OCI-LY1 (cell line): ENCODE measurements around the gene USP17L26.
"Not testable (repeated sequence)": the region's sequence is repeated elsewhere in the genome, so short reads cannot be mapped to it uniquely, and the experiment has no call there.

Experiments used
- H2AFZ ChIP-seq: fragments of 200-600 bp; sonication (generic), shearing (Covaris generic); 2 replicates; pipeline ENCODE4 v1.6.0; 2014; ENCODE audit warnings: antibody characterized with exemption, mild to moderate bottlenecking, low read length
- H3F3A ChIP-seq: fragments of 200-600 bp; sonication (generic), shearing (Covaris generic); 2 replicates; pipeline ENCODE4 v1.6.0; 2014; ENCODE audit warnings: mild to moderate bottlenecking, antibody characterized with exemption, low read length, moderate library complexity; ENCODE audit not compliant: insufficient read depth
- H3K27ac ChIP-seq: fragments of 200-600 bp; sonication (generic); 2 replicates; pipeline ENCODE4 v1.5.1; 2014; ENCODE audit warnings: low read length, mixed run types, mild to moderate bottlenecking, low read depth; ENCODE audit not compliant: poor library complexity, severe bottlenecking
- H3K27me3 ChIP-seq: fragments of 200-600 bp; sonication (generic); 2 replicates; pipeline ENCODE4 v1.6.0; 2014; ENCODE audit warnings: antibody characterized with exemption, mild to moderate bottlenecking, low read length, moderate library complexity; ENCODE audit not compliant: insufficient read depth
- H3K36me3 ChIP-seq: fragments of 200-600 bp; sonication (generic); 2 replicates; pipeline ENCODE4 v1.6.1; 2014; ENCODE audit warnings: mild to moderate bottlenecking, antibody characterized with exemption, low read length, moderate library complexity, mixed read lengths; ENCODE audit not compliant: insufficient read depth
- H3K4me1 ChIP-seq: fragments of 200-600 bp; sonication (generic); 2 replicates; pipeline ENCODE4 v1.5.1; 2014; ENCODE audit warnings: mild to moderate bottlenecking, low read length, moderate library complexity; ENCODE audit not compliant: insufficient read depth, severe bottlenecking
- H3K4me2 ChIP-seq: fragments of 200-600 bp; sonication (generic), shearing (Covaris generic); 2 replicates; pipeline ENCODE4 v1.6.1; 2014; ENCODE audit warnings: low read length
- H3K4me3 ChIP-seq: fragments of 200-600 bp; sonication (generic); 2 replicates; pipeline ENCODE4 v1.5.1; 2014; ENCODE audit warnings: low read length, low read depth, mild to moderate bottlenecking, mixed read lengths; ENCODE audit not compliant: poor library complexity, severe bottlenecking
- H3K79me2 ChIP-seq: fragments of 200-600 bp; shearing (Covaris generic); 2 replicates; pipeline ENCODE4 v1.6.1; 2016; ENCODE audit warnings: mixed run types, low read length, mixed read lengths; ENCODE audit not compliant: insufficient read depth
- H3K9ac ChIP-seq: fragments of 200-600 bp; sonication (generic), shearing (Covaris generic); 2 replicates; pipeline ENCODE4 v1.6.1; 2014; ENCODE audit warnings: mild to moderate bottlenecking, low read length, mixed read lengths
- H3K9me2 ChIP-seq: fragments of 200-600 bp; sonication (generic), shearing (Covaris generic); 2 replicates; pipeline ENCODE4 v1.6.1; 2014; ENCODE audit warnings: low read depth, mild to moderate bottlenecking, low read length, mixed read lengths
- H3K9me3 ChIP-seq: fragments of 200-600 bp; shearing (Covaris generic); 2 replicates; pipeline ENCODE4 v1.6.1; 2014; ENCODE audit warnings: low read length, mixed read lengths
- H4K20me1 ChIP-seq: fragments of 200-600 bp; sonication (generic), shearing (Covaris generic); 2 replicates; pipeline ENCODE4 v1.6.0; 2016; ENCODE audit warnings: mild to moderate bottlenecking, low read length; ENCODE audit not compliant: insufficient read depth

Gene USP17L26

GRCh38 chr4:9350866-9351265 lies 16.4 kb downstream of the USP17L26 start:
- not testable (repeated sequence) for H3K4me2 ChIP-seq, H3K36me3 ChIP-seq, H3F3A ChIP-seq, H3K27me3 ChIP-seq, H3K9ac ChIP-seq, H3K79me2 ChIP-seq, H3K4me1 ChIP-seq, H4K20me1 ChIP-seq, H3K9me3 ChIP-seq, H3K9me2 ChIP-seq, H2AFZ ChIP-seq, H3K27ac ChIP-seq, H3K4me3 ChIP-seq

GRCh38 chr4:9353338-9353737 lies 18.9 kb downstream of the USP17L26 start, which contains the start of gene USP17L29:
USP17L29 (plus strand) TSS chr4:9353638; CDS start chr4:9353638, 0 bp downstream.
- H3K4me2 ChIP-seq, H3K4me3 ChIP-seq, H3K9me2 ChIP-seq, H3K36me3 ChIP-seq, H3F3A ChIP-seq, H2AFZ ChIP-seq, H3K79me2 ChIP-seq, H3K9me3 ChIP-seq, H3K27me3 ChIP-seq, H3K9ac ChIP-seq, H4K20me1 ChIP-seq, H3K4me1 ChIP-seq, H3K27ac ChIP-seq: not testable (repeated sequence)

GRCh38 chr4:9362829-9363228 lies 28.4 kb downstream of the USP17L26 start, which contains the start of gene USP17L30:
USP17L30 (plus strand) TSS chr4:9363129; CDS start chr4:9363129, 0 bp downstream.
- not testable (repeated sequence) for H3K4me2 ChIP-seq, H3K4me1 ChIP-seq, H4K20me1 ChIP-seq, H3K4me3 ChIP-seq, H2AFZ ChIP-seq, H3K9me2 ChIP-seq, H3K36me3 ChIP-seq, H3K79me2 ChIP-seq, H3F3A ChIP-seq, H3K9me3 ChIP-seq, H3K27me3 ChIP-seq, H3K27ac ChIP-seq, H3K9ac ChIP-seq

- H2AFZ ChIP-seq, H3K4me1 ChIP-seq, H3K9ac ChIP-seq, H3K9me2 ChIP-seq, H3F3A ChIP-seq, H3K27me3 ChIP-seq, H3K36me3 ChIP-seq, H4K20me1 ChIP-seq, H3K9me3 ChIP-seq, H3K79me2 ChIP-seq, H3K4me2 ChIP-seq, H3K4me3 ChIP-seq, H3K27ac ChIP-seq: not testable (repeated sequence)
Observed at GRCh38 chr4:9379881-9380280, 45.4 kb downstream of the USP17L26 start.

GRCh38 chr4:9381012-9381534 lies 46.6 kb downstream of the USP17L26 start:
- H3K36me3 ChIP-seq, H3K4me1 ChIP-seq, H3F3A ChIP-seq, H3K4me3 ChIP-seq, H3K9me3 ChIP-seq, H4K20me1 ChIP-seq, H3K79me2 ChIP-seq, H3K4me2 ChIP-seq, H3K9ac ChIP-seq, H3K27ac ChIP-seq, H3K27me3 ChIP-seq, H3K9me2 ChIP-seq, H2AFZ ChIP-seq: not testable (repeated sequence)
